Fibroblast of skin of left quadriceps (primary cell): ENCODE data around the gene TEX29.

Experiments
- DNase-seq, 2 experiments: peaks; one replicate each; pipeline ENCODE4 v3.0.0-alpha.2; 2013; ENCODE audit warnings: low read depth in 2 of 2

Gene TEX29

GRCh38 chr13:111392486-111392885 is 72.0 kb downstream of the TEX29 start:
- DNase-seq, result no peak

GRCh38 chr13:111393221-111393790 is 72.9 kb downstream of the TEX29 start:
- DNase-seq, result no peak
